ENCODE data around the gene TPRN.

The TPRN gene

DNA sequence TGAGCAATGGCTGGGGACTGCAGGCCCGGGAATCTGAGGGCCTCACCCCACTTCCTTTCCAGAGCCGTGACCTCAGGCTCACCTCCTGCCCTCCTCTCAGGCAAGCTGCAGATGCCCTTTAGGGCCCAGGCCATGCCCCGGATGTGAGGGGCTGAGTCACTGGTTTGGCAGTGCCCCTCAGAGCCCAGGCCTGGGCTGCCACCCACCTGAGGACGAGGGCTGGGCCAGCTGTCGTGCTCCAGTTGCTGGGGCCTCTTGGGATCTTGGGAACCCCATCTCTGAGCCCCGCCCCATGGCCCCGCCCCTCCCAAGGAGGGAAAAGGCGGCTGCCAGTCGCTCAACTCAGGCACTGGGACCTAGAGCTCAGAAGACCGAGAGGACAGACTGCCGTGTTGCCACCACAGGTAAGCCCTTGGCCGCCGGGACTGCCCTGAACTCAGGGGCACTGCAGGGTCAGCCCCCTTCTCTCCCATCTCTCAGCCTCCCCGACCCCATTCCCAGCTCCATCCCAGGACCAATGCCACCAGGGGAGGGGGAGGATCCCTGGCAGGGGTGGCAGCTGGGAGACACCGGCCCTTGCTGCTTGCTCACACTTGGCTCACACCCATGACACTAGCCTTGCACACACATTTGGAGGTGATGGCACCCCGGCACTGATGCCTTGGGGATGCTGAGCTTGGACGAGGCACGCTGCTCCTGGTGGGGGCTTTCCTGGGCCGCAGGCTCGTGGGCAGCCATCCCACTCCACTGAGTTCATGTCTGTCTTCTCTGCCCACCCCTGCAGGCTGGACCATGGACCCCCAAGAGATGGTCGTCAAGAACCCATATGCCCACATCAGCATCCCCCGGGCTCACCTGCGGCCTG is 24.5 kb upstream of the TPRN start, which contains the start of gene CYSRT1:
Gene CYSRT1, plus strand, starts transcription at position 345 of the 865 bp plus-strand sequence. Its CDS starts 448 bp downstream, at position 793.
- no peak for DNase-seq (ENCODE audit: low spot score)

DNA sequence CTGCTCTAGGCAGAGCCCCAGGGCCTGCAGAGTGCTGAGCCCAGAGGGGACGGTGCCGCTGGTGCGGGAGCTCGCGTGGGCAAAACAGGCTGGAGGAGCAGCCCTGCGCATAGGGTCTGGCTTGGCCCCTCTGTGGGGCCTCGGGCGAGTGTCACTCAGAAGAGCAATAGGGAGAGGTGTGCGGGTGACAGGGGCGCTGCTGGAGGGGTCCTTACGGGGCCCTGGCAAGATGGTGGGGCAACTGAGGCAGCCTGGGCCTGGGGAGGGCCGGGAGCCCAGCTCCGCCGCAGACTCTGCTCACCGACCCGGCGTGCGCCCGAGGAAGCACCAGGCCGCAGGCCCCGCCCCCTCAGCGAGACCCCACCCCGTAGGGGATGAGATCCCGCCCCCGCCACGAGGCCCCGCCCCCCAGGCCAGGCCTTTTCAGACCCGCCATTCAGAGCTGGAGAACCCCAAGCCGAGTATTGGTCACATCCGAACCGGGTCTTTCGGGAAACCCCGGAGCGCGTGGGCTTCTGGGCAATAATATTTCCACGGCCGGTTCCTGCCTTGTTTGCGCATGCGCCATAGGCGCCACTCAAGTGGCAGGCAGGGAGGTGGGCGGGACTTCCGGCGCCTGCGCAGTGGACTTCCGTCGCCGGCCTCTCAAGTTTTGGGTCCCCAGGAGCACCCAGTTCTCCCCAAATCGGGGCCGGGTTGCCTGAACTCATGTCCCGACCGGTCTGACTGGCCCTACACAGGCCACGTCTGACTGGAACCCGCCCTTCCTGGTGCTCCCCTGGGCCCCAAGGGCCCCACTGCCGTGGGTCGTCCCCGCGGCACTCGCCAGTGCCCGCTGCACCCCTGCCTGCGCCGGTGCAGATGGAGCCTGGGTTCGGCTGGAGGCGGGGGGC is 22.8 kb upstream of the TPRN start:
- peak; percentile 99 for DNase-seq (ENCODE audit: low spot score)

DNA sequence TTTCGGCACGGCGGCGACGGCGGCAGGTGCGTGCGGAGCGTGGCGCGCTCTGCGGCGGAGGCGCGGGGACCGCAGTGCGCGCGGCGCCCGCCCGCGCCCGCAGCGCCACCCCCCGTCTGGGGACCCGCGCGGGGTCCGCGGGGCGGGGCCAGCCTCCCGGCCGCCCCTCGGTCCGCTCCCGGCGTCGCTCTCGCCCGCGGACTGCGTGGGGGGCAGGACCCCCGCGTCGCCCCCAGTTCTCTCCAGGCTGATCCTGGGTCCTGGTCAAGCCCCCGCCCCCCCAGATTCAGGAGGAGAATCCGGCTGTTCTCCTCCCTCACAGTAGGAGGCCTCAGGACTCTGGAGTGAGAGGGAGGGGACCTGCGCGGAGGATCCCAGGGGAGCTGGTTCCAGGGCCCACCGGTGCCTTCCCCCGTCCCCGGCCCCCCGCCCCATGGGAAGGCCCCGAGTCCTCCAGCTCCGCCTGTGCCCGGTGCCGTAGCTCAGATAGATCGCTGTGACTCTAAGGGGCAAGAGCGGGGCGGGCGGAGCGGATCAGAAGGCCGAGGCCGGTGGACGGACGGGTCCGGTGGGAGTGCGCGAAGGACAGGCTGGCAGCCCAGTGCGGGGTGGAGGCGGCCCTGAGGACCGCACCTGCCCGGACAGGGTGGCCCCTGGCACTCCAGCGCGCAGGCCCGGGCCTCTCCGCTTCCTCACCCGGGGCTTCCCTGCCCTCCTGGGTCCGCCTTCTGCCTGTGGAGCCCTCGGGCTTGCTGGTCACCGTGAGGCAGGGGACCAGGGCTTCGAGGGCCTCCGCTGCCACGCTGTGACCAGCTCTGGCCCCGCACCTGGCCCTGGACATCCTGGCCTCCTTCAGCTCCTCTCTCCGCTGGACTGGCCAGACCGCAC is 21.9 kb upstream of the TPRN start, which contains the start of gene RNF208:
Gene RNF208, minus strand, starts transcription at position 51 of the 888 bp plus-strand sequence. CDS start 1,028 bp downstream, outside the sequence.
- DNase-seq (ENCODE audit: low spot score): no peak

DNA sequence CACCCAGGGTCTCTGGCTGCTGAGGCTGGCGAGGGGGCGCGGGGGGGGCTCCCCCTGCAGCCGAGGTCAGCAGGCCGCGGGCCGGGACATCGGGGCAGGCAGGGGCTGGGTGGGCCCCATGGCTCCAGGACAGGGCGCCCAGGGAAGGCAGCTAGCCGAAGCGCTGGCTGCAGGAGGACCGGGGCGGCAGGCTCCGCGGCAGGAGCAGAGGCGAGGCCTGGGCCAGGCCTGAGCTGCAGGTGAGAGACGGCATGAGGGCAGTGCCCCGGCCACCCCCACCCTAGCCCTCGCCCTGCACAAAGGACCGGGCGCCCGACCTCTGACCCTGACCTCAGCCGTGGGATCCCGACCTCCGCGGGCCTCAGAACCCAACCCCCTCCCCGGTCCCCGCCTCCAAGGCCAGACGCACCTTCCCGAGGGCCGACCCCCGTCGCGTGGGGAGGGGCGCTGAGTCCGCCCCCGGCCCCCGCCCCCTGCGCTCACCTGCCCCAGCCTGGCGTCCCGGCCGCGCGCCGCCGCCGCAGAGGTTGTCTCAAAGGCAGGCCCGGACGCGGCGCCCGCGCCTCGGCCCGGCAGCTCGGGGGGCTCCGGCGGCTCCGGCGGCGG is 21.1 kb upstream of the TPRN start:
- DNase-seq (ENCODE audit: low spot score): no peak

DNA sequence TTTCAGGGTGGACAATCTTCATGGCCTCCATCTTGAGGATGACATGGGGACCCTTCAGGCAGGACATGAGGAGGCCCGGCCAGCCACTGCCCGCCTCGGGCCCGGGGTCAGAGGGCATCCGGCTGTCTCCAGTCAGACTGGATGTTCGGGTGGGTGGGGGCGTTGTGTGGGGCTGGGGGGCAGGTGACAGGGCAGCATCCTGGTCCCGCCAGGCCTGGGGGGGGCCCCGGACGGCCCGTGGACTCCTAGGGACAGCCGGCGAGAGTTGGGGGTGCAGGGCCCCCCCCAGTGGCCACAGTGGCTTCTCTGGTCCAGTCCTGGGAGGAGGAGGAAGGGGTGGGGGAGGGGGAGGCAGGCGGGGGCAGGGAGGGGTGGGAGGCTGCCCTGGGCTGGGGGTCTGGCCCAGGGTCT is 20.6 kb upstream of the TPRN start:
- DNase-seq (ENCODE audit: low spot score): no peak

DNA sequence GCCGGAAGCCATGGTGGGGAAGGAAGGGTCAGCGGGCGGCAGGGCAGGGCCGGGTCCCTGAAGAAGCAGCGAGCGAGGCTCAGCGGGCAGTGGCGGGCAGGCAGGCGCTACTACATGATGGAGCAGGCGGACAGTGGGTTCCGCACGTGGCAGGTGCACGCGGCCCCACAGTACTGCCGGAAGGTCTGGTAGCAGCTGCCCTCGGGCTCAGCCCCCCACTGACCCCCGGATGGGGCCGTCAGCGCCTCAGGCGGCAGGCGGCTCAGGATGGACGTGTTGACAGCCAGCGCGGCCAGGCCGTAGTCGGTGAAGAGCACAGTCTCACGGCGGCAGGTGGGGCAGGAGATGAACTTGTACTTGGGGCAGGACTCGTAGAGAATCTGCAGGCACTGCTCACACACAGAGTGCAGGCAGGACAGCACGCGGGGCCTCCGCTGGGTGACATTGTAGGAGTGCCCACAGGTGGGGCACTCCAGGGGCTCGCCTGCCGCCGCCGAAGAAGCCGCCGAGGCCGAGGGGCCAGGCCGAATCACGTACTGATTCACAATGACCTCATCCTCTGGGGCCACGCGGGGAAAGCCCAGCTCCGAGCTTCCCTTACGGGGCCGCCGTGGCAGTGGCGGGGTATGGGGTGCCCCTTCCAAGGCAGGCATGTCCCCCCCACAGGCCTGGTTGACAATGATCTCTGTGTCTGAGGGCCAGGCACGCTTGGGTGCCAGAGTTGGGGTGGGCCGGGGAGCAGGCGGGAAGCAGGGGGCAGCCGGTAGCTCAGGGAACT is 20.0 kb upstream of the TPRN start:
- DNase-seq (ENCODE audit: low spot score): no peak

DNA sequence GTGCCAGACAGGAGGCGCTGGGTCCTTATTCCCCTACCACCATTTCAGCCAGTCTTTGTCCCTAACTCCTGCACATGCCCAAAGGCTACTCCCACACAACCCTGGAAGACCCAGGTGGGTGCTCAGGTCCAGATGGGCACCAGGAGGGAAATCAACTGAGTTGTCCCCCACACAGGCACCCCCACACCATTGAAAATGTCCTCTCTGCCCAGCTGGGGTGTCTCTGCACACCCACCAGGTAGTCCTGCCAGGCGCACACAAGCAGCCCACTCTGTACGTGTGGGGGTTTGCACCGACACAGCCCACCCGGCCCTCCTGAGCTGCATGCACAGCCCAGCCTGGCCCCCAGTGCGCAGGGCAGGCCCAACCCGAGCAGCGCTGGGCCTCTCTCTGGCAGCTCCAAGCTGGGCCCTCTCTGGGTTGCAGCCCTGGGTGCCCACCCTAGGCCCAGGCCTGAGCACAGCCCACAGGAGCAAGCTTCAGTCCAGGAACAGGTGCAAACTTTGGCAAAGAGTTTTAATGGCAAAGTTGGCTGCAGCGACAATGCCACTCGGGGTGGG is 19.3 kb upstream of the TPRN start:
- no peak for DNase-seq (ENCODE audit: low spot score)

DNA sequence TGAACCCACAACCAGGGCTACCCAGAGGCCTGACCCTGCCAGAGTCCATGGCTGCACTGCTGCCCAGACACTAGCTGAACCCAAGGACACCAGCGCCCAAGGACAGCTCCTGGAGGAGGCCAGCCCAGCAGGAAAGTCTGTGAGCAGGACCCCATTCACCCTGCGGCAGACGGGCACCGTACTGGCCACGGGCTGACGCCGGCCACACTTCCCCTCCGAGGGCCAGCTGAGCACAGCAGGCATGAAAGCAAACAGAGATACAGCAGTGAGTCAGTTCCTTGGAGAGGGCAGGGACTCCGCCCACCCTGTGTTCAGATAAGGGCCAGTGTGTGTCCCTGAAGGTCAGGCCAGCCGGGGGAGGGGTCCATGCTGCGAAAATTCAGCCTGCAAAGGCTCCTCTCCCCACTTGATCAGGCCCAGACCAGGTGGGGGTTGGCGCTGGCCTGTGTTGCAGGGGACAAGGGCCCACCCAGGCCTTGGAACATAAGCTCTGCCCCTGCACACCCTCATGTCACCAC is 18.3 kb upstream of the TPRN start:
- peak; percentile 89 for DNase-seq (ENCODE audit: low spot score)

DNA sequence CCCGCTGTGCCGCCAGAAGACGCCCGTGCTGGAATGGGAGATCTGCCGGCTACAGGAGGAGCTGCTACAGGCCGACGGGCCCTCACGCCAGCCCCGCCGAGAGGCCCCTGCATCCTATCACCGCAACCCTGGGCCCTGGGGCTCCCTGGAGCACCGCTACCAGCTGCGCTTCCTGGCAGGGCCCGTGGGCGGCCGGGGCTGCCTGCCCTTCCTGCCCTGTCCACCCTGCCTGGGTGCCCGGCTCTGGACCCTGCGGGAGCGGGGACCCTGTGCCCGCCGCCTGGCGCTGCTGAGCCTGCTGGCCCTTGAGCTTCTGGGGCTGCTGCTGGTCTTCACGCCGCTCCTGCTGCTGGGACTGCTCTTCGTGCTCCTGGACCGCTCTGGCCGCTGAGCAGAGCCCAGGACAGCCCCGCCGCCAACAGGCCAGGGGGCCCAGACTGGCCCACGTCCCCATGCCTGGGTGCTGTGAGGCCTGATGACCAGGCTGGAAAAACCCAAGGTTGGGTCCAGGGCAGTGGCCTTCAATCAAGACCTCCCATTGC is 17.7 kb upstream of the TPRN start:
- no peak for DNase-seq (ENCODE audit: low spot score)

DNA sequence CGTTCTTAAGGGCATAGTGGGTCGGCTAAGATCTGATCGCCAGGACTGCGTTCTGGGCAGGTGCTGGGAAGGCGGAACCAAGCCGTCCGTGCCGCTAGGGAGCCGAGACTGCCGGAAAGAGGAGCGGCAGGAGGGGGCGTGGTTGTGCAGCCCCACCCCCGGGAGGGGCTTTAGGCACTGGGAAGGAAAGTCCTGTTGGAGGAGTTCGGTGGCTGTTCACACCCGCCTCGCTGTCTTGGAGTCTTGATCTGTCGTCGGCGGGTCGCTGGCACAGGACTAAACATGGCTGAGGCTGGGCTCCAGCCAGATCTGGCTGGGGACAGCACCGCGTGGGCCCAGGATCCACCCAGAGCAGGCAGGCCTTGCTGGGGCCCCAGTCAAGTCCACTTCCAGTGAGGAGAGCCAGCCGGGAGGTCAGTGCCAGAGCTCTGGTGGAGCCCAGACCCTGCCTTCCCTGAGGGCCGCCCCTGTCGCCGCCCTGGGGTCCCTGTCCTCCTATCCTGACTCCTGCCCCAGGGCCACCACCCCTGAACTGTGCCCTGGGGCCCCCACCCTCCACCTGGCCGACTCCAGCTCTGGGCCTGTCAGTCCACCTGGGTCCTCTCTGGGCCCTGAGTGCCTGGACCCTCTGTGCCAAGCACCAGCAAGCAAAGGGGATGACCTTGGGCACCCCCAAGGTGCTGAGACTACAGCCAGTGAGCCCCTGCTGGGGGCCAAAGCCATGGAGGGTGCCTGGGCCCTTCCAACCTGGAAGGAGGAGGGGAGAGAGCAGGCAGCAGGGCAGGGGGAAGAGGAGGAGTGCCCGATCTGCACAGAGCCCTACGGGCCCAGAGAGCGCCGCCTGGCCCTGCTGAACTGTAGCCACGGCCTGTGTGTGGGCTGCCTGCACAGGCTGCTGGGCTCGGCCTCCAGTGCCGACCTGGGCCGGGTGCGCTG is 17.0 kb upstream of the TPRN start:
- DNase-seq (ENCODE audit: low spot score): peak; percentile 94

DNA sequence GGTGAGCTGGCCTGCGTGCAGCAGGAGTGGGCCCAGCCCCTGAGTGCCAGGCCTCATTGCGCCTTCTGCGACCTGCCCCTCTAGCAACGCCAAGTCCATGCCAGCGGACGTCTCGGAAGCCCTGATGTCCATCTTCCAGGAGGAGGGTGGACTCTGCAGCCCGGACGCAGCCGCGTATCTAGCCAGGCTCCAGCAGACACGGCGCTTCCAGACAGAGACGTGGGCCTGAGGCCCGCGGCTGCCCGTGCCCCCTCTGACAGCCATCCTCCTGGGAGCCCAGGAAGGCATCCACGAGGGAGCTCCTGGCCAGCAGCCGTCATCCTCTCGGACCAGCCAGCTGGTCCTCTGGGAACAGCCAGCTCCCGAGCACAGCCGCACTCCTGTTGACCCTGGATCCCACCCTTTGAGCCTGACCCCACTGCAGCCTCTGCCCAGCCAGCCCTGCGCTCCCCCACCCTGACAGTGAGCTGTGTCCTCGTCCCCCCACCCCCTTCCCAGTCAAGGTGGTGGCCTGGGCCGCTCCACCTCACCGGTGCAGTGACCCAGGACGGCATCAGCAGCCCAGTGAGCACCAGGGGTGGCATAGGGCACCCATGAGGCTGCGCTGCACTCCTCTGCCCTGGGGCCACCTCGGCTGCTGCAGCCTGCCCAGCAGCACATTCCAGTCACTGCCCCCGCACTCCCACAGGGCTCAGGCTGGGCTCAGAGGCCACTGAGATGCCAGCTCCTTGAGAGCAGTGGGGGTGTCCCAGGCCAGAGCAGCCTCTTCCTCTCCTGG is 15.8 kb upstream of the TPRN start:
- DNase-seq (ENCODE audit: low spot score): no peak

DNA sequence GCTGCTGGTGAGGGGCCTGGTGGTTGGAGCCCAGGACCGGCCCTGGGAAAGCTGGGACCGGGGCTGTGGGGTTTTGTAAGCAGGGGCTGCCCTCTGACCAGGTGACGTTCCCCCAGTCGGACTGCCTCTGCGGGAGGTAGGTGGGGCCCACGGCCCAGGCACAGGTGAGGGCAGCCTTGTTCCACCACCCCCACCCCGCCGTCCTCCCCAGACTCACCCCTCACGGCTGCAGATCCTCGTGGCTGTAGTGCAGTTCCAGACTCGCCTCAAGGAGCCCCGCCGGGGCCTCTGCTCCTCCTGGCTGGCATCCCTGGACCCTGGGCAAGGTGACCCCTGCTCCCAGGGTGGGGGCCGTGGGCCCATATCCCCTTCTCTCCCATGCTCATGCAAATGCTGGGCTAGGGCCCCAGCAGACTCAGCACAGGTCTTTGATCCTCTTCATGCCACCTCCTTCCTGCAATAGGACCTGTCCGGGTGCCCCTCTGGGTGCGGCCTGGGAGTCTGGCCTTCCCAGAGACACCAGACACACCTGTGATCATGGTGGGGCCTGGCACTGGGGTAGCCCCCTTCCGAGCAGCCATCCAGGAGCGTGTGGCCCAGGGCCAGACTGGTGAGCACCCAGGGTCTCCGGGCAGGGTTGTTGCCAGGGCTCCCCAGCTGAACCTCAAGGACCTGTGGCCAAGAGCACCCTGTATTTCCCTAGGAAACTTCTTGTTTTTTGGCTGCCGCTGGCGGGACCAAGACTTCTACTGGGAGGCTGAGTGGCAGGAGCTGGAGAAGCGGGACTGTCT is 14.8 kb upstream of the TPRN start:
- no peak for DNase-seq (ENCODE audit: low spot score)

DNA sequence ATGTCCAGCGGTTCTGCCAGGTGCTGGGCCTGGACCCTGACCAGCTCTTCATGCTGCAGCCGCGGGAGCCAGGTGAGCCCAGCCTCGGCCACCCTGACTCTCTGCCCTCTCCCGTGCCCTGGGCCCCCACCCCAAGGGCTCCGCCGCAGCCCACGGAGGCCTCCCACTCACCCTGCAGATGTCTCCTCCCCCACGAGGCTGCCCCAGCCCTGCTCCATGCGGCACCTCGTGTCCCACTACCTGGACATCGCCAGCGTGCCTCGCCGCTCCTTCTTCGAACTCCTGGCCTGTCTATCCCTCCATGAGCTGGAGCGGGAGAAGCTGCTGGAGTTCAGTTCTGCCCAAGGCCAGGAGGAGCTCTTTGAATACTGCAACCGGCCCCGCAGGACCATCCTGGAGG is 14.1 kb upstream of the TPRN start:
- DNase-seq (ENCODE audit: low spot score): no peak

DNA sequence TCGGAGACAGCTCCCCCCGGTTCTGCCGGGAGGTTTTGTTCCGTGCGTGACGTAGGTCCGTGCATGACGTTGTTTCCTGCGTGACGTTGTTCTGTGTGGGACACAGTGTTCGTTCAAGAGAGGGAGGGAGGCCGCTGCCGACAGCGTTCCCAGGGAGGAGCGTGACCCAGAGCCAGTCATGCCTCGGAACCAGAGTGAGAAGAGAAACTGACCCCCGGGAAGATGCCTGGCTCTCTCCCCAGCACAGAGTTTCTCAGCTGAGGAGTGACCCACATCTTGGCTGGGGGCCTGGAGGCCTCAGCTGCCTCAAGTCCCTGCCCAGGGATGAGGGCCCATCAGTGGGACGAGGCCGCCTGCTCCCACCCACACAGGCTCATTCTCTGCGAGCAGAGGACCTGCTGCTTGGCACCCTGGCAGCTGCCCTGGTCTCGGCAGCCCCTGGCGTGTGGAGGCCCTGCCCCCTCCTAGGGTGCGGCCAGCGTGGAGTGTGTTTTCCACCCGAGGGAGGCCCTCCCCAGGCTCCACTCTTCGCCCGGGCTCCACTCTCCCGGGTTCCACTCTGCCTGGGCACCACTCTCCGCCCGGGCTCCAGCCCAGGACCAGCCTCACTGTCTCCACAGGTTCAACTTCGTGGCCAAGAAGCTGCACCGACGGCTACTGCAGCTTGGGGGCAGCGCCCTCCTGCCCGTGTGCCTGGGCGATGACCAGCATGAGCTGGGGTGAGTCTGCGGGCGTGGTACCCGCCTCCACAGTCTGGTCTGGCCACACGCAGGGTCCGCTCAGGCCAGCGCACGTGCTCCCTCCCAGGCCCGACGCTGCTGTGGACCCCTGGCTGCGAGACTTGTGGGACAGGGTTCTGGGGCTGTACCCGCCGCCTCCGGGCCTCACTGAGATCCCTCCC is 12.9 kb upstream of the TPRN start:
- DNase-seq (ENCODE audit: low spot score): no peak

DNA sequence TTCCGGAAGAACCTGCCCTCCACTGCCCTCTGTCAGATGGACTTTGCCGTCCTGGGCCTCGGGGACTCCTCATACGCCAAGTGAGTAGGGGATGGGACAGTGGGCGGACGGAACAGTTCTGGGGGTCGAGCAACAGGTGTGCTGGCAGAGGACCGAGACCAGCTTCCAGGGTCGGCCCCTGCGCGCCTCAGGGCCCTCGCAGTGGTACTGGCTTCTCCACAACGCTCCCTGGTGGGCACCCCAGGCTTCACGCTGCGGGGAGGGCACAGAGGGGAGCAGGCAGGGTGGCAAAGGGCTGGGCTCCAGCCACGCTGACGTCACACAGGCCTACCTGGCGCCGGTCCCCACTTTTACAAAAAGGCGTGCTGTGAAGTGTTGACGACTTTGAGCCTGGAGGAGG is 12.0 kb upstream of the TPRN start:
- no peak for DNase-seq (ENCODE audit: low spot score)

DNA sequence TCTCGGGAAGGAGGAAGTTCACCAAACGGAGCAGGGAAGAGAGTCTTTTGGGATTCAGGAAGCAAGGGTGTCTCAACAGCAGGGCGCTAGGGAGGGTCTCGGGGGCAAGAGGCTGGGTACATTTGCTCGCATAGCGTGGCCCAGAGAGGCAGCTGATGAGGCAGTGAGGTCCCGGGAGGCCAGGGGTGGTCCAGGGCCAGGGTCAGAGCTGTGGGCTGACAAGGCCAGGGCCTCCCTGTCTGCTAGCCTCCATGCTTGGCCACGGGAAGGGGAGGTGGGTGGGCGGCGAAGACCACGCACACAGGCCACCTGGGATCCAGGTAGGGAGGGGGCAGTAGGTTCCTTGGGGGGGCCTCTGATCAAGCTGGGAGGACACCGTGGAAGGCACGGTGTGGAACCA is 11.0 kb upstream of the TPRN start:
- DNase-seq (ENCODE audit: low spot score): no peak
